ENCODE results near the gene CYP4F2.

The CYP4F2 gene, protein sequence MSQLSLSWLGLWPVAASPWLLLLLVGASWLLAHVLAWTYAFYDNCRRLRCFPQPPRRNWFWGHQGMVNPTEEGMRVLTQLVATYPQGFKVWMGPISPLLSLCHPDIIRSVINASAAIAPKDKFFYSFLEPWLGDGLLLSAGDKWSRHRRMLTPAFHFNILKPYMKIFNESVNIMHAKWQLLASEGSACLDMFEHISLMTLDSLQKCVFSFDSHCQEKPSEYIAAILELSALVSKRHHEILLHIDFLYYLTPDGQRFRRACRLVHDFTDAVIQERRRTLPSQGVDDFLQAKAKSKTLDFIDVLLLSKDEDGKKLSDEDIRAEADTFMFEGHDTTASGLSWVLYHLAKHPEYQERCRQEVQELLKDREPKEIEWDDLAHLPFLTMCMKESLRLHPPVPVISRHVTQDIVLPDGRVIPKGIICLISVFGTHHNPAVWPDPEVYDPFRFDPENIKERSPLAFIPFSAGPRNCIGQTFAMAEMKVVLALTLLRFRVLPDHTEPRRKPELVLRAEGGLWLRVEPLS

DNA sequence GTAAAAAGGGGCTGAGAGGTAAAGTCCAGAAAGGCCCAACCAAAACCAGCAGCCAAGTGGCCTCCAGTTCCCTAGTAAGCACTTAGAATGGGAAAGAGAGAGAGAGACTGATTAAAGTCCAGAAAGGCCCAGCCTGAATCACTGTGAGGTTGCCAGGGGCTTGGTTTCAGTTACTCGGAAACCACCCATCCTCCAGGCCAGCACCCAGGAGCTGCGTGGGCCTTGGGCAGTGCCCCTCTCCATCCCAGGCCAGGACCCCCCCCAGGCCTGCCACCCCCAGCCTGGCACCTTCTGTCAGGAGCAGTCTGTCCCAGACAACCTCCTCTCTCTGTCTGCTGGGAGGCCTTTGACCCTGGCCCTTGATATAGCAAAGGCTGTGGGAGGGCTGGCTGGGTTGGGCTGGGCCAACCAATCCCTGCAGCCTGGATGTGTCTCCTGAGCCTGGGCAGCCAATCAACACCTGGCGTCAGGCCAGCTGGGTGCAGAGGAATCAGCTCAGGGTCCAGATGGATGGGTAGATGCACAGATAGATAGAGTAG is at the start of gene CYP4F2:
Gene CYP4F2, minus strand, starts transcription at position 337 of the 539 bp plus-strand sequence. CDS start 463 bp downstream, outside the sequence.
- no peak for DNase-seq (ENCODE audit: extremely low spot score)
- ChIA-PET CTCF (no interaction called here), POLR2A (no interaction called here)
- TF ChIP-seq, protein P1, sequence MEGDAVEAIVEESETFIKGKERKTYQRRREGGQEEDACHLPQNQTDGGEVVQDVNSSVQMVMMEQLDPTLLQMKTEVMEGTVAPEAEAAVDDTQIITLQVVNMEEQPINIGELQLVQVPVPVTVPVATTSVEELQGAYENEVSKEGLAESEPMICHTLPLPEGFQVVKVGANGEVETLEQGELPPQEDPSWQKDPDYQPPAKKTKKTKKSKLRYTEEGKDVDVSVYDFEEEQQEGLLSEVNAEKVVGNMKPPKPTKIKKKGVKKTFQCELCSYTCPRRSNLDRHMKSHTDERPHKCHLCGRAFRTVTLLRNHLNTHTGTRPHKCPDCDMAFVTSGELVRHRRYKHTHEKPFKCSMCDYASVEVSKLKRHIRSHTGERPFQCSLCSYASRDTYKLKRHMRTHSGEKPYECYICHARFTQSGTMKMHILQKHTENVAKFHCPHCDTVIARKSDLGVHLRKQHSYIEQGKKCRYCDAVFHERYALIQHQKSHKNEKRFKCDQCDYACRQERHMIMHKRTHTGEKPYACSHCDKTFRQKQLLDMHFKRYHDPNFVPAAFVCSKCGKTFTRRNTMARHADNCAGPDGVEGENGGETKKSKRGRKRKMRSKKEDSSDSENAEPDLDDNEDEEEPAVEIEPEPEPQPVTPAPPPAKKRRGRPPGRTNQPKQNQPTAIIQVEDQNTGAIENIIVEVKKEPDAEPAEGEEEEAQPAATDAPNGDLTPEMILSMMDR (IDR thresholded peaks at IDR 0.05; ENCODE audit: control extremely low read depth, extremely low read depth, low read depth, missing control alignments): no peak

DNA sequence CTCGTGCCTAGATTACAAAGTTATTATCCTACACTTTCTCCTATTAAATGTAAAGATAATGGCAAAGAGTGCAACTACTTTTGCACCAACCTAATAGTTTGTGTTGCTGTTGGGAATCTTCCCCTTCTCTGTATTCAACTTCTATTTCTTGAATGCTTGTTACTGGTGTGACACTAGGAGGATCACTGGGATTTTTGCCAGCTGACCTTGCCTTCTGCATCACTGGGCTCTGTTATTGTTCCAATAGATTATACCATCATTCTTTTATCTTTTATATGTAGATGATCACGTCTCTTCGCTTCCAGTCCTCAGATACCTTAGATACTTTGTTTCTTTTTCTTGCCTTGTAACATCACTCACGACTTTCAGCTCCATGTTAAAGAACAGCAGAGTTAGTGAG is 47.4 kb upstream of the CYP4F2 start:
- TF ChIP-seq, protein P1 (IDR thresholded peaks at IDR 0.05; ENCODE audit: control extremely low read depth, extremely low read depth, low read depth, missing control alignments): no peak
- ChIA-PET CTCF (no interaction called here), POLR2A (no interaction called here)
- DNase-seq (ENCODE audit: extremely low spot score): no peak

DNA sequence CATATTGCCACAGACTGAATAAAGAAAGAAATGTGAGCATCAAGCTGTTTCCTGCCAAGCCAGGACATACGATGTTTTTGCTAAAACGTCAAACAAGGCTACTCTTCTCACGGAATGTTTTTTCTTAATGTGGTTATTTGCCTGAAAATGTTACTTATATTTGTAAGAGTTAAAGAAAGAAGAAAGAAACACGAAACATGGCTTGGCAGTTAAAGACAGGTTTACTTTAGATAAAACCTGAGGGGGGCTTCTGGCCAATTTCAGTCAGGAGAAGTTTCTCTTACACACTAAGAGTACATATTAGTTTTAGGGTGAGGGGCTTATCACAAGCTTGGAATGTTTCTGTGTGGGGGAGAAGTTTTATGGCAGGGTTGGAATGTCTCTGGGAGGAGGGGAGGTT is 46.5 kb upstream of the CYP4F2 start:
- ChIA-PET CTCF (no interaction called here), POLR2A (no interaction called here)
- DNase-seq (ENCODE audit: extremely low spot score): no peak
- TF ChIP-seq, protein P1 (IDR thresholded peaks at IDR 0.05; ENCODE audit: control extremely low read depth, extremely low read depth, low read depth, missing control alignments): no peak

DNA sequence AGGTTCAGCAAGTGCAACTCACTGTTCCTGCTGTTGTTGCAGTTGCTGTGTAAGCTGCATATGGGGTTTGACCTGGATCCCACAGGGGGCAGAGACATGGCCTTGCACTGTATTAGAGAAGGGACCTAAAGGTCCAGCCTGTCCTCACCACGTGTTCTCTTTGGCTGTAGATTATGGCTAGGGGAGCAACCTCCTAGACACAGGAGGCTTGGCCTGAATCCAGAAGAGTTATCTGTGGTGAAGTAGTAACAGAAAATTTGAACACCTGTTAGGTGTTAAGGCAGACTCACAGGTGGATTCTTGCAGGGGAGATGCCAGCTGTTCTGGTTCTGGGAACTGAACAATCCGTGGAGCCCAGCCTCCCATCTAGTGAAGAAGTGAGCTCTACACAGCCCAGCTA is 39.9 kb upstream of the CYP4F2 start:
- ChIA-PET CTCF (no interaction called here), POLR2A (interaction anchor here (0.6 kb wide), 1 partner anchor 26 kb away, joined by 3 read pairs; no protein-coding TSS in a partner anchor)
- TF ChIP-seq, protein P1 (IDR thresholded peaks at IDR 0.05; ENCODE audit: control extremely low read depth, extremely low read depth, low read depth, missing control alignments): no peak
- no peak for DNase-seq (ENCODE audit: extremely low spot score)

DNA sequence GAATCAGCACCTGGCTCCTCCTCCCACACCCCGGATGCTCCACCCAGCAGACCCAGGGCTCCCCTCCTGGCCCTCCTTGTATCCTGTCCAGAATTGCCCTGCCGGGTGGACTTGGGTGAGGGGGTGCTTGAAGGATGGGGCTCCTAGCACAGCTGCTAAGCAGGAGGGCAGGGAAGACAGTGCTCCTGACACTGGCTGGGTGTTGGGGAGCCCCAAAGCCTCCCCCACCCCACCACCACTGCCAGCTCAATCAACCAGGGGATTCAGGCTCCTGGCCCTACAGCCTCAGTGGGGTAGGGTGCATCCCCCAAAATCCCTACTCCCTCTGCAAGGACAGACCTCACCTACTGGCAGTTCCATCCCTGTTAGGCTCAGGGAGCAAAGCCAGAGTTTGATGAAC is 39.1 kb upstream of the CYP4F2 start:
- no peak for DNase-seq (ENCODE audit: extremely low spot score)
- POLR2A ChIA-PET: no interaction called here
- CTCF ChIA-PET: no interaction called here
- TF ChIP-seq, protein P1 (IDR thresholded peaks at IDR 0.05; ENCODE audit: control extremely low read depth, extremely low read depth, low read depth, missing control alignments): no peak

DNA sequence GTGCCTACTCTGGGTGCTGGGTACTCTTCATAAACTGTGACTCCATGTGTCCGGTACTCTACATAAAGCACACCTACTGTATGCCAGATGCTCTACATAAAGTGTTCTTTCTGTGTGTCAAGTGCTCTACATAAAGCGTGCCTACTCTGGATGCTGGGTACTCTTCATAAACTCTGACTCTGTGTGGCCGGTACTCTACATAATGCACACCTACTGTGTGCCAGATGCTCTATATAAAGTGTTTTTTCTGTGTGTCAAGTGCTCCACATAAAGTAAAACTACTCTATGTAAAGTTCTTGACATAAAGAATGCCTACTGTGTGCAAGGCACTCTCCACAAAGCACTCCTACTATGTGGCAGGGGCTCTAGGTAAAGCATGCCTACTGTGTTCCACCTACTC is 38.3 kb upstream of the CYP4F2 start:
- TF ChIP-seq, protein P1 (IDR thresholded peaks at IDR 0.05; ENCODE audit: control extremely low read depth, extremely low read depth, low read depth, missing control alignments): no peak
- CTCF ChIA-PET: no interaction called here
- POLR2A ChIA-PET: no interaction called here
- DNase-seq (ENCODE audit: extremely low spot score): no peak

Data from GM10248 (cell line).